Pancreas (tissue), 10 donors: ENCODE data around the gene APLP2. TPM values are rescaled to one million over a fixed set of nuclear protein-coding genes. Genes with fewer than 3 reads are reported as not detected.

Experiments
- ATAC-seq, 4 donors: fragments of 200-7000 bp; cut with Tn5 transposase; one replicate each; pipeline versions ENCODE4 v1.8.0 to v1.9.1; 2020; ENCODE audit warnings: mild to moderate bottlenecking in 4 of 4, moderate library complexity in 4 of 4
- DNase-seq, 6 donors: peaks; one replicate each; pipeline ENCODE4 v3.0.0-alpha.2; 2020
- FAIRE-seq: peaks from 2 replicates; lab custom pipeline; 2012; peaks lifted over from hg19 to GRCh38; lab: Jason Lieb, UNC
- H3K27ac ChIP-seq, 4 donors: fragments of 200-600 bp; sonication (generic); 1 replicate in 3 of 4; 2 replicates in 1 of 4; pipeline versions ENCODE4 v1.5.0 to v1.8.0; 2020
- H3K27me3 ChIP-seq, 4 donors: fragments of 200-600 bp; one replicate each; pipeline ENCODE4 v1.8.0; 2021
- H3K36me3 ChIP-seq, 3 donors: fragments of 200-600 bp; sonication (generic) in 1 of 3; one replicate each; pipeline versions ENCODE4 v1.5.0 to v1.8.0; 2020 to 2021
- H3K4me1 ChIP-seq, 3 donors: fragments of 200-600 bp; one replicate each; pipeline ENCODE4 v1.8.0; 2021
- H3K4me3 ChIP-seq, 4 donors: fragments of 200-600 bp; sonication (generic) in 2 of 4; one replicate each; pipeline versions ENCODE4 v1.5.0 to v1.8.0; 2020 to 2021
- H3K9me3 ChIP-seq, 4 donors: fragments of 200-600 bp; one replicate each; pipeline ENCODE4 v1.8.0; 2021
- CTCF ChIP-seq, 4 donors: fragments of 200-600 bp; sonication (generic) in 3 of 4; IDR thresholded peaks; one replicate each; pipeline versions ENCODE4 v1.5.0 to v1.8.0; 2021; ENCODE audit warnings: antibody characterized with exemption in 4 of 4
- WGBS, 2 donors: extraction: QIAGEN DNeasy Blood & Tissue Kit; methylation state at CpG; one replicate each; pipeline ENCODE4 v1.1.7; 2013; 5-methylcytosine and 5-hydroxymethylcytosine counted together
- intact Hi-C, 3 donors: fragments of 100-400 bp; cut with DNase I; formaldehyde crosslinking; loops; one replicate each; pipeline versions ENCODE4 v1.11.1 to v1.14.2; 2022
- polyA plus RNA-seq, 2 donors: library from polyadenylated mRNA; stranded (reverse); fragments of 200-250 nt; gene quantifications; one replicate each; pipeline ENCODE4 v1.2.3, GENCODE V29; 2013
- total RNA-seq, 6 donors: library from RNA; stranded (reverse); fragmentation: NEBNext Ultra II Directional in 4 of 6; extraction: Animal tissue kit (Norgen Biotek cat#: 25700) in 4 of 6; gene quantifications; one replicate each; pipeline versions ENCODE4 v1.2.1 to v1.2.4, GENCODE V29; 2021 to 2023
- donor health status: healthy with polysubstance abuse.
- donor health status: DM: no; HTN: no; CAD: no; lungs with moderate emphysema.
- donor health status: DM: no; HTN: no; CAD: no.
- donor health status: control.
- donor health status: control.
- donor health status: Bipolar disorder and iron deficiency.
- donor health status: DM: yes; HTN: yes; CAD: no.
- donor health status: DM: no; HTN: no; CAD: no.
- donor health status: DM: no; HTN: no; CAD: no.
- donor health status: DM: yes; HTN: yes; CAD: no.

Gene APLP2
- total and polyA plus RNA-seq, 8 donors = 45.3 to 171 (median 101) TPM

- Histone ChIP-seq H3K36me3 (peaks cover 0 to 4% (median 0%) of the 10 kb centered on the region in 3 donors), H3K27ac (peak overlapping the region; percentile 58 to 87 (median 72)), H3K27me3 (no peaks in the 10 kb centered on the region), H3K9me3 (no peaks in the 10 kb centered on the region), H3K4me1 (peaks cover 10 to 40% (median 30%) of the 10 kb centered on the region in 3 donors), H3K4me3 (no peak overlapping the region)
- no peak for TF ChIP-seq CTCF (IDR thresholded peaks at IDR 0.05)
- WGBS, 2 donors = 35 to 41% methylated on average over 15 of the region's 15 CpGs
- intact Hi-C loops = no loop called here
- FAIRE-seq = no peak
- peak; percentile 73 to 84 (median 78) for ATAC-seq
- DNase-seq = peak; percentile 64 to 83 (median 68)
Observed at GRCh38 chr11:130145975-130146776, 76.5 kb downstream of the APLP2 start.

- no peaks in the 10 kb centered on the region for H3K9me3 ChIP-seq
- intact Hi-C loops = no loop called here
- FAIRE-seq (no peak), ATAC-seq (peak; percentile 66 to 77 (median 73)), DNase-seq (peak in 5 of 6 donors; percentile 31 to 81 (median 65))
- H3K4me1 ChIP-seq = peaks cover 10 to 40% (median 30%) of the 10 kb centered on the region in 3 donors
- 28 to 30% methylated on average over 5 of the region's 5 CpGs for WGBS, 2 donors
- H3K27ac ChIP-seq = peak overlapping the region; percentile 58 to 87 (median 72)
- peaks cover 0 to 1% (median 0%) of the 10 kb centered on the region in 3 donors for H3K36me3 ChIP-seq
- H3K4me3 ChIP-seq = no peak overlapping the region
- no peaks in the 10 kb centered on the region for H3K27me3 ChIP-seq
- TF ChIP-seq CTCF (IDR thresholded peaks at IDR 0.05) = no peak
Observed at GRCh38 chr11:130146796-130147195, 77.1 kb downstream of the APLP2 start.

DNA sequence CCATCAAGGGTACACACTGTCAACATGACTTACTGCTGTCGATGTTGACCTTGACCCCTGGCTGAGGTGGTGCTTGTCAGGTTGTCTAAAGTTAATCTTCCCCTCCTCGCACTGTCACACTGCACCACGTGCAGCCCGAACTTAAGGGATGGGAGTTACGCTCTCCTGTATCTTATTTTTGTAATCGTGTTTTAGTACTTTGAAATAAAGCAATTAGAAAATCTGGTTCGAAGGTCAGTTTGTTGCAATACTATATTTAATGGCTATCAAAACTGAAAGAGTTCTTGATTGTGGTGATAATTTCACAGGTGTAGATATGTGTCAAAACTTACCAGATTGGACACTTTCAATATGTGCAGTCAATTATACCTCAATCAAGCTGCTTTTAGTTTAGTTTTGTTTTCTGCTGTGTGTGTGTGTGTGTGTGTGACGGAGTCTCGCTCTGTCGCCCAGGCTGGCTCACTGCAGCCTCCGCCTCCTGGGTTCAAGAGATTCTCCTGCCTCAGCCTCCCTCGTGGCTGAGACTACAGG lies 79.2 kb downstream of the APLP2 start:
- 85 to 87% methylated on average over 12 of the region's 12 CpGs for WGBS, 2 donors

DNA sequence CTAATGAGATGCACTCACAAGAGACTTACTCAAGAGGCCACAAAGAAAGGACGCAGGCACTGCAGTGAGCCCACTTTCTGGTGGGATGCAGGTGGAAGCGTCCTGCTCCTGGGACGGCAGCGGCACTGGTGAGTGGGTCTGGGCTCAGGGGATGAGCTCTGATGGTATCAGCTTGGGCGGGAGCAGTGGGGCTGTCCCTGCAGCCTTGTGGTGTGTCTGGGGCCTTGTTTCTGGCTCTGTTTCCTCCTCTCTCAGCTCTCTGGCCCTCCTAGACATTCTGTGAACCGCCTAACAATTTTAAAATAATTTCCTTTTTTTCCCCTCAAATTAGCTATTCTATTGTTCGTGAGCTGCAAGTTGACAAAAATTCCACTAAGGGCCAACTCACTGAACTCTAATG lies 81.1 kb downstream of the APLP2 start:
- intact Hi-C loops = no loop called here
- 87 to 91% methylated on average over 7 of the region's 7 CpGs for WGBS, 2 donors
- Histone ChIP-seq H3K36me3 (no peaks in the 10 kb centered on the region), H3K4me1 (peaks cover 6 to 19% (median 8%) of the 10 kb centered on the region in 3 donors), H3K4me3 (no peak overlapping the region), H3K9me3 (no peaks in the 10 kb centered on the region), H3K27ac (no peak overlapping the region), H3K27me3 (no peaks in the 10 kb centered on the region)
- TF ChIP-seq CTCF (IDR thresholded peaks at IDR 0.05) = no peak
- ATAC-seq (no peak), DNase-seq (peak in 1 of 6 donors; percentile 17), FAIRE-seq (no peak)

More for the DNA sequence above, 79.2 kb downstream of the APLP2 start:
- Histone ChIP-seq H3K4me3 (no peak overlapping the region), H3K27ac (no peak overlapping the region), H3K36me3 (no peaks in the 10 kb centered on the region), H3K4me1 (peaks cover 10 to 37% (median 25%) of the 10 kb centered on the region in 3 donors), H3K27me3 (no peaks in the 10 kb centered on the region), H3K9me3 (no peaks in the 10 kb centered on the region)
- intact Hi-C loops = no loop called here
- DNase-seq (peak in 1 of 6 donors; percentile 5), ATAC-seq (no peak), FAIRE-seq (no peak)
- no peak for TF ChIP-seq CTCF (IDR thresholded peaks at IDR 0.05)
